ENCODE results near the gene CCT4.
"Not testable (repeated sequence)": the region's sequence is repeated elsewhere in the genome, so short reads cannot be mapped to it uniquely, and the experiment has no call there.

CCT4 gene

GRCh38 chr2:61888267-61889055 lies at the start of gene CCT4:
Gene CCT4, minus strand, starts transcription at chr2:61888656. Its CDS starts 149 bp downstream, at chr2:61888507.
- peak; percentile 50 for DNase-seq

GRCh38 chr2:61937886-61938285 lies 49.4 kb upstream of the CCT4 start:
- no peak for DNase-seq

GRCh38 chr2:61937098-61937497 lies 48.6 kb upstream of the CCT4 start:
- no peak for DNase-seq

GRCh38 chr2:61928826-61929461 lies 40.5 kb upstream of the CCT4 start:
- DNase-seq = no peak

GRCh38 chr2:61926531-61927477 lies 38.3 kb upstream of the CCT4 start:
- no peak for DNase-seq

- no peak for DNase-seq
Observed at GRCh38 chr2:61924895-61925663, 36.6 kb upstream of the CCT4 start.

GRCh38 chr2:61922714-61923113 lies 34.3 kb upstream of the CCT4 start:
- no peak for DNase-seq

GRCh38 chr2:61920548-61920947 lies 32.1 kb upstream of the CCT4 start:
- DNase-seq = no peak

- DNase-seq = not testable (repeated sequence)
Observed at GRCh38 chr2:61914794-61915193, 26.3 kb upstream of the CCT4 start.

GRCh38 chr2:61911510-61911909 lies 23.1 kb upstream of the CCT4 start:
- DNase-seq = no peak

GRCh38 chr2:61910603-61911002 lies 22.1 kb upstream of the CCT4 start:
- no peak for DNase-seq

- no peak for DNase-seq
Observed at GRCh38 chr2:61909116-61909515, 20.7 kb upstream of the CCT4 start.

GRCh38 chr2:61906186-61906470 lies 17.7 kb upstream of the CCT4 start:
- no peak for DNase-seq

GRCh38 chr2:61905372-61906185 lies 17.1 kb upstream of the CCT4 start, which contains the start of gene COMMD1:
Gene COMMD1, plus strand, starts transcription at chr2:61905674. Its CDS starts 5 bp downstream, at chr2:61905679.
- no peak for DNase-seq

GRCh38 chr2:61900281-61900680 lies 11.8 kb upstream of the CCT4 start:
- DNase-seq = no peak

GRCh38 chr2:61898810-61899209 lies 10.4 kb upstream of the CCT4 start:
- DNase-seq = no peak

- no peak for DNase-seq
Observed at GRCh38 chr2:61887717-61888266, 664 bp downstream of the CCT4 start.

GRCh38 chr2:61885896-61886603 lies 2.4 kb downstream of the CCT4 start:
- DNase-seq = no peak

GRCh38 chr2:61882850-61883249 lies 5.6 kb downstream of the CCT4 start:
- DNase-seq = no peak

- not testable (repeated sequence) for DNase-seq
Observed at GRCh38 chr2:61879351-61879750, 9.1 kb downstream of the CCT4 start.

- DNase-seq = no peak
Observed at GRCh38 chr2:61878761-61879160, 9.7 kb downstream of the CCT4 start.
